GM23338 (cell line): ENCODE measurements around the gene IPO5. TPM values are rescaled to one million over a fixed set of nuclear protein-coding genes. Genes with fewer than 3 reads are reported as not detected.

ENCODE experiments used
- ATAC-seq: fragments of 200-7000 bp; cut with Tn5 transposase; 3 replicates; pipeline ENCODE4 v1.9.1; 2020
- DNase-seq: peaks from one replicate; pipeline ENCODE4 v3.0.0-alpha.2; 2015; ENCODE audit warnings: low spot score
- H2AFZ ChIP-seq: fragments of 200-600 bp; sonication (generic); 2 replicates; pipeline ENCODE4 v1.8.0; 2016; ENCODE audit warnings: antibody characterized with exemption, mild to moderate bottlenecking, moderate library complexity
- H3F3A ChIP-seq: fragments of 200-600 bp; sonication (generic); replicated peaks from 2 replicates; pipeline ENCODE4 v1.8.0; 2017; ENCODE audit warnings: antibody characterized with exemption, mixed run types, low read depth
- H3K27ac ChIP-seq: fragments of 200-600 bp; sonication (generic); 2 replicates; pipeline ENCODE4 v1.6.1; 2016; ENCODE audit warnings: low read depth
- H3K27me3 ChIP-seq: fragments of 200-600 bp; sonication (generic); 2 replicates; pipeline ENCODE4 v1.8.0; 2016; ENCODE audit warnings: mild to moderate bottlenecking, mixed run types, moderate library complexity; ENCODE audit not compliant: insufficient read depth
- H3K36me3 ChIP-seq: fragments of 200-600 bp; sonication (generic); 2 replicates; pipeline ENCODE4 v1.8.0; 2016; ENCODE audit warnings: mild to moderate bottlenecking; ENCODE audit not compliant: insufficient read depth
- H3K4me1 ChIP-seq: fragments of 200-600 bp; sonication (generic); 2 replicates; pipeline ENCODE4 v1.8.0; 2016; ENCODE audit warnings: mild to moderate bottlenecking, moderate library complexity; ENCODE audit not compliant: insufficient read depth
- H3K4me2 ChIP-seq: fragments of 200-600 bp; sonication (generic); 2 replicates; pipeline ENCODE4 v1.7.1; 2017; ENCODE audit warnings: mixed run types
- H3K4me3 ChIP-seq: fragments of 200-600 bp; sonication (generic); 2 replicates; pipeline ENCODE4 v1.6.1; 2016; ENCODE audit warnings: mixed run types
- H3K79me2 ChIP-seq: fragments of 200-600 bp; sonication (generic); replicated peaks from 2 replicates; pipeline ENCODE4 v1.8.0; 2017; ENCODE audit warnings: mild to moderate bottlenecking; ENCODE audit not compliant: insufficient read depth
- H3K9me2 ChIP-seq: fragments of 200-600 bp; sonication (generic); 2 replicates; pipeline ENCODE4 v1.8.0; 2017; ENCODE audit not compliant: insufficient read depth
- H4K20me1 ChIP-seq: fragments of 200-600 bp; sonication (generic); replicated peaks from 2 replicates; pipeline ENCODE4 v1.8.0; 2017; ENCODE audit warnings: mild to moderate bottlenecking; ENCODE audit not compliant: insufficient read depth
- H3K27ac Mint-ChIP-seq: 2 replicates; pipeline ENCODE4 v1.8.0; 2020; ENCODE audit warnings: inconsistent platforms, mild to moderate bottlenecking, moderate library complexity, mixed read lengths
- H3K27me3 Mint-ChIP-seq: 3 replicates; pipeline ENCODE4 v1.8.0; 2022; ENCODE audit warnings: low read depth, mild to moderate bottlenecking, moderate library complexity, mixed read lengths, inconsistent platforms; ENCODE audit not compliant: insufficient read depth, poor library complexity
- H3K36me3 Mint-ChIP-seq: 3 replicates; pipeline ENCODE4 v1.8.0; 2021; ENCODE audit warnings: low read depth, mild to moderate bottlenecking, inconsistent platforms, moderate library complexity, mixed read lengths
- H3K4me1 Mint-ChIP-seq: 3 replicates; pipeline ENCODE4 v1.8.0; 2020; ENCODE audit warnings: mild to moderate bottlenecking, inconsistent platforms, mixed read lengths
- H3K4me3 Mint-ChIP-seq: 3 replicates; pipeline ENCODE4 v1.8.0; 2021; ENCODE audit warnings: moderate library complexity, mild to moderate bottlenecking, inconsistent platforms, mixed read lengths
- H3K9me3 Mint-ChIP-seq: 3 replicates; pipeline ENCODE4 v1.8.0; 2020; ENCODE audit warnings: moderate library complexity, mild to moderate bottlenecking, inconsistent platforms, mixed read lengths
- CREB1 ChIP-seq: fragments of 250-450 bp; sonication (Bioruptor Pico); IDR thresholded peaks from 2 replicates; pipeline ENCODE4 v1.5.0; 2020; ENCODE audit warnings: low read depth, mild to moderate bottlenecking, moderate library complexity
- CTCF ChIP-seq, 2 experiments: fragments of 200-600 bp in 1 of 2; sonication (generic) in 1 of 2; conservative IDR thresholded peaks; 2 replicates each; pipeline versions ENCODE4 v1.5.1 to v1.6.1; 2016 to 2017; ENCODE audit warnings: antibody characterized with exemption in 2 of 2, low read depth in 2 of 2, mild to moderate bottlenecking in 2 of 2, moderate library complexity in 1 of 2
- ETS1 ChIP-seq: IDR thresholded peaks from 2 replicates; pipeline ENCODE4 v1.6.1; 2016; ENCODE audit warnings: antibody characterized with exemption
- EZH2 ChIP-seq: fragments of 200-600 bp; sonication (generic); IDR thresholded peaks from one replicate; pipeline ENCODE4 v1.8.0; 2017; ENCODE audit warnings: antibody characterized with exemption, mild to moderate bottlenecking, low read depth; ENCODE audit not compliant: unreplicated experiment
- EZH2phosphoT487 ChIP-seq: fragments of 200-600 bp; sonication (generic); IDR thresholded peaks from one replicate; pipeline ENCODE4 v1.8.1; 2018; ENCODE audit warnings: antibody characterized with exemption; ENCODE audit not compliant: unreplicated experiment
- JUNB ChIP-seq: IDR thresholded peaks from one replicate; pipeline ENCODE4 v1.6.1; 2016; ENCODE audit warnings: antibody characterized with exemption; ENCODE audit not compliant: unreplicated experiment
- NANOG ChIP-seq: IDR thresholded peaks from 2 replicates; pipeline ENCODE4 v1.6.1; 2016; ENCODE audit warnings: antibody characterized with exemption, borderline replicate concordance
- POLR2AphosphoS5 ChIP-seq: IDR thresholded peaks from 2 replicates; pipeline ENCODE4 v1.6.1; 2016; ENCODE audit warnings: antibody characterized with exemption, low read depth
- REST ChIP-seq: IDR thresholded peaks from one replicate; pipeline ENCODE4 v1.6.1; 2018; ENCODE audit warnings: antibody characterized with exemption; ENCODE audit not compliant: unreplicated experiment
- STAT1 ChIP-seq: IDR thresholded peaks from one replicate; pipeline ENCODE4 v1.6.1; 2016; ENCODE audit warnings: antibody characterized with exemption; ENCODE audit not compliant: unreplicated experiment
- ZNF114 ChIP-seq: fragments of 250-450 bp; sonication (Bioruptor Pico); IDR thresholded peaks from 2 replicates; pipeline ENCODE4 v1.5.0; 2020; ENCODE audit warnings: mild to moderate bottlenecking, moderate library complexity
- ZNF331 ChIP-seq: fragments of 250-450 bp; sonication (Bioruptor Pico); IDR thresholded peaks from 2 replicates; pipeline ENCODE4 v1.5.0; 2020; ENCODE audit warnings: low read depth, mild to moderate bottlenecking, moderate library complexity
- ZNF462 ChIP-seq: fragments of 250-450 bp; sonication (Bioruptor Pico); IDR thresholded peaks from 2 replicates; pipeline ENCODE4 v1.5.0; 2020; ENCODE audit warnings: mild to moderate bottlenecking, moderate library complexity
- polyA plus RNA-seq: library from polyadenylated mRNA; unstranded; fragments of >200 nt; fragmentation: Nextera tagmentation; extraction: Ambion mirVana; gene quantifications from 2 replicates; pipeline ENCODE4 v1.2.1, GENCODE V29; 2016
- total RNA-seq: library from RNA; depleted of rRNA; stranded (reverse); fragments of >200 nt; shearing (Covaris generic); gene quantifications from 2 replicates; pipeline ENCODE4 v1.2.3, GENCODE V29; 2014

Gene IPO5
- total and polyA plus RNA-seq, 2 experiments from 2014 or later, result 124 to 353 TPM

GRCh38 chr13:97999653-98000052 lies 46.2 kb downstream of the IPO5 start:
- H3K36me3 Mint-ChIP-seq, result peaks cover 98% of the 10 kb centered on the region
- peaks cover 11% of the 10 kb centered on the region; the same call in 1 of the 2 replicates for H4K20me1 ChIP-seq
- DNase-seq (no peak), ATAC-seq (no peak)
- H3K4me2 ChIP-seq, result no peak overlapping the region
- peaks cover 6% of the 10 kb centered on the region; the same call in 1 of the 2 replicates for H3F3A ChIP-seq
- no peak overlapping the region; the same call in 1 of the 2 replicates for H3K27ac Mint-ChIP-seq
- H3K4me3 Mint-ChIP-seq, result no peak overlapping the region
- no peak overlapping the region for H3K27ac ChIP-seq
- peaks cover 89% of the 10 kb centered on the region for H3K36me3 ChIP-seq
- H2AFZ ChIP-seq, result no peak overlapping the region
- H3K4me1 ChIP-seq, result no peaks in the 10 kb centered on the region
- H3K9me3 Mint-ChIP-seq, result no peaks in the 10 kb centered on the region
- no peak overlapping the region for H3K4me3 ChIP-seq
- no peaks in the 10 kb centered on the region for H3K27me3 ChIP-seq
- no peaks in the 10 kb centered on the region for H3K4me1 Mint-ChIP-seq
- H3K27me3 Mint-ChIP-seq, result peaks cover 7% of the 10 kb centered on the region
- H3K9me2 ChIP-seq, result no peaks in the 10 kb centered on the region
- TF ChIP-seq CREB1 (CRISPR knock-in tag), result no peak
- no peak for TF ChIP-seq CTCF (conservative IDR thresholded peaks at IDR 0.05; ENCODE audit: low read depth in 2 of 2)
- TF ChIP-seq STAT1, result no peak
- no peak for TF ChIP-seq EZH2phosphoT487
- no peak for TF ChIP-seq EZH2
- no peak for TF ChIP-seq ZNF114 (CRISPR knock-in tag)
- TF ChIP-seq ETS1, result no peak
- TF ChIP-seq JUNB, result no peak
- TF ChIP-seq ZNF462 (CRISPR knock-in tag), result no peak
- TF ChIP-seq ZNF331, result no peak
- no peak for TF ChIP-seq REST
- TF ChIP-seq NANOG, result no peak
- no peak for TF ChIP-seq POLR2AphosphoS5
- H3K79me2 ChIP-seq, result peaks cover 12% of the 10 kb centered on the region; the same call in 1 of the 2 replicates
